NCI-H128 (cell line): ENCODE results near the gene LEFTY1.

Experiments
- DNase-seq: peaks from one replicate; lab custom pipeline; 2025; ENCODE audit not compliant: unreplicated experiment; lab: John Stamatoyannopoulos, UW

Gene LEFTY1

GRCh38 chr1:225873281-225873850 is 15.6 kb downstream of the LEFTY1 start:
- no peak for DNase-seq

DNA sequence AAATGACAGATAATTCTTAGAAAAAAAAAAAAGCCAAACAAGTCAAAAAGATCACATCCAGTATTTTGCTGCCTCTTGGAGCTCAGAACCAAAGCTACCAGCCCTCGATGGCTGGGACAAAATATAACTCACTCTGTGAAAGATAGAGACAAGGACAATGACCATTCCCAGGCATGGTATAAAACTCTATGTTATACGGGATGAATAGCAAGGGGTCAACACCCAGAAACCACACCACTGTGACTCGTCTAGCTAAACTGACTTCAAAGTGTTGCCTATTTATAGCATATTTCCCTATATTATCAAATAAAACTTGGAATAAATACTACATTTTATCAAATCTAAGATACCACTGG is 16.9 kb downstream of the LEFTY1 start:
- DNase-seq, result no peak

GRCh38 chr1:225871359-225872074 is 17.4 kb downstream of the LEFTY1 start:
- no peak for DNase-seq

GRCh38 chr1:225870911-225871310 is 18.0 kb downstream of the LEFTY1 start:
- no peak for DNase-seq

- DNase-seq, result no peak
Measured at GRCh38 chr1:225868631-225869330, 20.2 kb downstream of the LEFTY1 start.

- DNase-seq, result no peak
Measured at GRCh38 chr1:225866981-225867380, 22.0 kb downstream of the LEFTY1 start.

DNA sequence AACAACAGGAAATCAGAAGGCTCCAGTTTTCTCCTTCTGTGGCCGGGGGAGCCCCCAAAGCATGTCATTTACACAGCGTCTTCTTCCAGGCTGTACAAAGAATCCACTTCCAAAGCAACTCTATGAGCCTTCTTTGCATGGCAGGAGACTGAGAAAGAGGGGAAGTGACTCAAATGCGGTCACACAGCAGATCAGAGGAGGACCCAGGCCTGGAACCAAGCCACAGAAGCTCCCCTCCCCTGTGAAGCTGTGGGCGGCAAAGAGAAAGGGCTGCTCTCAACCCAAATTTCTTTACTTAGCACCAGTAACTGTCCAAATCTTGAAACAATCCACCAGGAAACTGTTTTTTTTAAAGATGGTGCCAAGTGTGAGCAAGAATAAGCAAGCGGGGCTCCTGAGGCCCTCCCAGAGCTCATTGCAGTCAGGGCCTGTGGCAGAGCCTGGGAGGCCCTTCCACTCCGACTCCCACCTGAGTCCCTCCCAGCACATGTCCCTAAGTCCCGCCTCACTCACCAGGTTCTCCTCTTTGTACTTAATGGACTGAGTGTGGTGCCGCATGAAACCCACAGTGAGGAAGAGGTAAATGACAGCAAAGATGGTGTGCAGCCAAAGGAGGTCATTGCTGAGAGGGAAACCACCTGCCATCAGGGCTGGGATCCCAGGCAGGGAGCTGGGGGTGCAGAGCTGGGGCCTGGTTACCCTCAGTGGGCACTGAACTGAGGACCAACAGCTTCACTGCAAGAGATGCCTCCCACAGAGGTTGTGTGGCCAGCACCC is 22.7 kb downstream of the LEFTY1 start:
- DNase-seq, result no peak

DNA sequence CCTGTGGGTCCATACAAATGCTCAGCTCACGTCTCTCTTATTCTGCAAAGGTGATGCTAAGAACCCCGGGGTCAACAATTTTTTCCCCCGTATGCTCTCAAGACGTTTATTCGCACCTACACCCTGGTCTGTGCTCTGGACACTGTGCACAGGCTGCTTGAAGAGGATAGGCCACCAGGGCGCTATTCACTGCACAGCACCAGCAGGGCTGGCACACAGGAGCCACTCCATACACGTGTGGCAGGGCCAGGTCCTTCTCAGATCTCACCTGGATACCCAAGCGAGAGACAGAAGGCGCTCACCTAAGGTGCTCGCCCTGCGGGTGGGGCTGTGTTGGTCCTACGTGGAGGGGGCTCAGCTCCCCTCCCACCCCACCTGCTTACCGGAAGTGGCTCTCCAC is 23.4 kb downstream of the LEFTY1 start:
- DNase-seq, result no peak

GRCh38 chr1:225863167-225863566 is 25.8 kb downstream of the LEFTY1 start:
- no peak for DNase-seq

DNA sequence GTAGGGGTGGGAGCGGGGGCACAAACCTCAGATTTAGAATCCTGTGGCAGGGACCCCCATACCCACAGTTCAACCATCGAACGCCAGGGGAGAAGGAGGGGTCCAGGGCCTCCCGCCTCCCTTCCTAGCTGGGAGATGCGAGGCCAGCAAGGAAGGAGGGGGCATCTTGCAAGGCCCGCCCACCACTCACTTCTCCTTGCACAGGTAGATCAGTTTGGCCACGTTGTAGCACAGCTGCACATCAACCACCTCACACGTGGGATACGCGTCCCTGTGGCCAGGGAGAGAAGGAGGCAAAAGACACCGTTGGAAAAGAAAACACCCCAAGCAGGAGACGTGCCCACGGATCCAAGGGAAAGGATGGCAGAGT is 26.4 kb downstream of the LEFTY1 start:
- no peak for DNase-seq

DNA sequence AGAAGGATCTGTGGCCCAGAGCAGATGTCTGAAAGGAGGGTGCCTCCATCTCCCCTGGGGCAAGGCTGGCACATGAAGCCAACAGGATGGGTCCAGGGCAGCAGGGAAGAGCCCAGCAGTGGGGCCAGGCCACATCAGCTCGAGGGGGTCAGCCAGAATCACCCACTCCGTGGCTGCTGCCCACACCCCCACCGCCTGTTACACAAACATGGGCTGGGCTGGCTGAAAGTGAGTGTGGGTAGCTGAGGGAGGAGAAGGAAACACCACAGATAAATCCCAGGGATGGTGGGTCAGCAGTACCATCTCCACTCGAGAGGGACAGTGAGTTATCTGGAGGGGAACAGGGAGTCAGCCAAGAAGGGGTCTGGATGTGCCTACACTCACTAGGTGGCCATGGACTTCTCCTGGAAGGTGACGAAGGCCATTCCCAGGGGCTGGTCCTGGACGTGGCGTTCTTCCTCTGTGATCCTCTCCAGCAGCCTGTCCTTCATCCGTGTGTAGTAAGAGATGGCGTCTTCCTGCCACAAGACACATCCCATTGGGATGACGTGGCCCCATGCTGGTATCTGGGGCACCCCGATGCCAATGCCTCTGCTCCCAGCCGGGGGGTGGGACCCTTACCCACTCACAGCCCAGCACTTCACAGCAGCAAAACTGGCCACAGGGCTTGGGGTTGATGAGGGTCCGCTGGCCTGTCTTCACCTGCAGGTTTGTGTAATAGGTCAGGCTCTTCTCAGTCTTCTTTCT is 26.9 kb downstream of the LEFTY1 start:
- no peak for DNase-seq

- no peak for DNase-seq
Measured at GRCh38 chr1:225860876-225861441, 28.0 kb downstream of the LEFTY1 start.

DNA sequence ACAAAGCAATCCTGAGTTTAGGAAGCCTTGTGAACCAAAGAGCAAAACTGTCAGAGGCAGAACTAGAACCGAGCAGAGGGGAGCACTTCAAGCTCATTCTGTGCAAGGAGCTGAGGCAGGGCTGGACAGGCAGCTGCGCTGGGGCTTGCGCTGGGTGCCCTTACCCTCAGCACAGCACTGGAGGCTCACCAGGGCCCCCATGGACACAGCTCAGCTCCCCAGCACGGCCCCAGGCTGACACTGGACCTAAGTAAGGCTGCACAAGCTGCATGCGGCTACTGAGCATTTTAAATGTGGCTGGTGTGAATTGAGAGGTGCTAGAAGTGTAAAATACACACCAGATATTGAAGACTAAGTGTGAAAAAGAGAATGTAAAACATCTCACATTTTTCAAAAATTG is 28.8 kb downstream of the LEFTY1 start:
- no peak for DNase-seq

DNA sequence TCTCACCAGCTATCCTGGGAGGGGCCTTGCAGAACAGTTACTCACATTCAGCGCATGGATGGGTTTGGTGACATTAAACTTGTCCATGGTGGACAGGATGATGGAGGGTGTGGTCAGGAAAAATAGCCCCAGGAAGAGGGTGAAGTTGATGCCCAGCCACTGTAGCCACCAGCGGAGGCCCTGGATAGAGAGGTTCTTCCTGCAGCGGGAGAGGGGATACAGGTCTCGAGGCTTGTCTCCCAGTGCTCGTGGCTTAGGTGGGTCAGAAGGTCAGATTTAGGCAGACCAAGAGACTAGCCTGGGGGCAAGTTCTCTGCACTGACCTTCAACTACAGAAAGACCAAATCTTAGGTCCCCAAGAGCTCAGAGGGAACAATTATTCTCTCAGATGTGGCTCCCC is 29.8 kb downstream of the LEFTY1 start:
- no peak for DNase-seq

GRCh38 chr1:225857256-225857655 is 31.7 kb downstream of the LEFTY1 start:
- no peak for DNase-seq

DNA sequence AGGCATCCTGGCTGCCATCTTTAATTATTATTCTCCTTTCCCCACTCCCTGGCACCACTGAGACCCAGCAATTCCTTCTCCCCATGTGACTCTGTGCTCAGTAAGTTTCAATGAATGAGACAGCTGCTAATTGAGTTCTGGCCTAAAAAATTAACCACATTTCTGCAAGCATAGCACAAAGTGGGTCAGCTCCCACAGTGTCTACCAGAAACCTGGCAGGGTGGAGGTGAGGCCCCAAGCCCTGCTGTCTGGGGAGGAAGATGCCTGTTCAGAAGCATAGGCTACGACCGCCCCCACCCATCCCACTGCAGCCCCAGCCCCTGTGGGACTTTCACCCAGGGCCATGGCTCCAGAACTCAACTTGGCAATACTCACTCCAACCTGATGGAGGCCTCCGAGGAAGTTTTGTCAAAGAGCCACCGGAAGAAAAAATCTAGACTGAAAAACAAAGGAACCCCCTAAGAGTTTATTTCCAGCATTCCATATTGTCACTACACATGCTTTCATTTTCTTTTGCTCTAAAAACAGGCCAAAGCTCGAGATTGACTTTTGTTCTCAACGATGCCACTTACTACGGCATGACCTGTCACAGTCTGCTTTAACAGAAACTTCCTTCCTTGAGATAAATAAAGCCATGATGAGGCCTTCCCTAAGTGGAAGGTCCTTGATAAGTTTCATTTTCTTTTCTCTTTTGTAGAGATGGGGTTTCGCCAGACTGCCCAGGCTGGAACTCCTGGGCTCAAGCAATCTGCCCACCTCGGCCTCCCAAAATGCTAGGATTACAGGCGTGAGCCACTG is 33.2 kb downstream of the LEFTY1 start:
- DNase-seq, result no peak

DNA sequence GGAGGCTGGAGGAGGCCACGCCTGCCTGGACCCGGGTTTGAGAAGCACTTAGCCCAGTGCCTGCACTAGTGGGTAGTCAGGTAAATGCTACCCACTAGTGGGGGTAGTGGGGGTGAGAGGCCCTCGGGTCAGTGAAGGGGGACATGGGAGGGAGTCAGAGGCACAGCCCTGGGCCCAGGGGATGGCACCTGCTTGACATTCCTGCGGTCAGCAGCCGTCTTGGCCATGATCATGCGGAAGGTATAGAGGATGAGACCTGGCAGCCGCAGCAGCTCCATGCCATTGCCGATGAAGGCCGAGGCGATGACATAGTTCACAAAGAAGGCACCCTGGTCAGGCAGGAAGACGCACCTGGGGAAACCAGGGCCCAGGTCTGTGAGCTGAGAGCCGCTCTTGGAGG is 35.5 kb downstream of the LEFTY1 start:
- no peak for DNase-seq

DNA sequence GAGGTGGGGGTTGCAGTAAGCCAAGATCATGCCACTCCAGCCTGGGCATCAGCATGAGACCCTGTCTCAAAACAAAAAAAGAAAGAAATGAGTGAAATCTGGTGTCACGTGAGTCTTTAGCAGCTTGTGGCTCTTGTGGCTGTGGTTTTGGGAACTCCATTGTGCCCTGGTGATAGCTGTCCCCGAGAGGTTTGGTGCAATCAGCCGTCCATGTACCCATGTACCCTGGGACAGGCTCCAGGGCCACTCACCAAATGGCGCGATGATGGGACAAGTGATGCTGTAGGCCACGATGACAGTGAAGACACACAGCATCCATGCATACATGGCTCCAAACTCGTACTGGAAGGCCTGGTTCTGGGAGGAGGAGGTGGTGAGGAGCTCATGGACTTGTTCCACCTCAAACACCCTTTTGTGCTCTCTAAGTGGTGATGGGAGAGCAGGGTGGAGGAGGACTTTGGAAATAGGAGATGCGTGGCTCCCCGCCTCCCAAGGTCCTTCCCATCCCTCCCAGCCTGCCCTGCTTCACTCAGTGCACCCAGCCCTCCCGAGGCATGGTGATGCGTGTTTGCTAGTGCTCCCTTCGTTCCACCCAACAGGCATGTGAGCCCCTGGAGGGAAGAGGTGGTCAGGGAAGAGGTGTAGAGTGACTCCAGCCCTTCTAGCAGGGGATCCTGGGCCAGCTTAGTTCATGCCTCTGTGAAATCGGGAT is 36.4 kb downstream of the LEFTY1 start:
- no peak for DNase-seq

GRCh38 chr1:225851805-225852204 is 37.1 kb downstream of the LEFTY1 start:
- DNase-seq, result no peak
